ENCODE results near the gene OR4C45. TPM values are rescaled to one million over a fixed set of nuclear protein-coding genes. Genes with fewer than 3 reads are reported as not detected.
"Not testable (repeated sequence)": the region's sequence is repeated elsewhere in the genome, so short reads cannot be mapped to it uniquely, and the experiment has no call there.

OR4C45 gene
- polyA plus RNA-seq (ENCODE audit: insufficient read length) = not detected
- long read RNA-seq, donor 1 = 0 reads
- long read RNA-seq, donor 2 = 0 reads
- long read RNA-seq, donor 3 = 0 reads
- long read RNA-seq, donor 4 = 0 reads
- long read RNA-seq, donor 5 = 0 reads
- long read RNA-seq, donor 6 = 0 reads
- long read RNA-seq, donor 7 = 0 reads
- long read RNA-seq, donor 8 = 0 reads

GRCh38 chr11:50032574-50032973 is at the start of gene OR4C45:
Gene OR4C45, plus strand, starts transcription at chr11:50032874.
- DNase-seq = no peak

GRCh38 chr11:49995565-49995964 is 37.1 kb upstream of the OR4C45 start:
- no peak for DNase-seq

GRCh38 chr11:50030193-50030592 is 2.5 kb upstream of the OR4C45 start:
- DNase-seq = no peak

GRCh38 chr11:50036239-50036638 is 3.6 kb downstream of the OR4C45 start:
- not testable (repeated sequence) for DNase-seq

- no peak for DNase-seq
Measured at GRCh38 chr11:50037251-50037650, 4.6 kb downstream of the OR4C45 start.

- no peak for DNase-seq
Measured at GRCh38 chr11:50044647-50045046, 12.0 kb downstream of the OR4C45 start.

- not testable (repeated sequence) for DNase-seq
Measured at GRCh38 chr11:50063056-50063455, 30.4 kb downstream of the OR4C45 start.

- DNase-seq = no peak
Measured at GRCh38 chr11:50070389-50070788, 37.7 kb downstream of the OR4C45 start.

- no peak for DNase-seq
Measured at GRCh38 chr11:50071584-50072225, 39.0 kb downstream of the OR4C45 start.

- no peak for DNase-seq
Measured at GRCh38 chr11:50072226-50073112, 39.8 kb downstream of the OR4C45 start.

- DNase-seq = no peak
Measured at GRCh38 chr11:50073113-50074105, 40.7 kb downstream of the OR4C45 start.

- DNase-seq = no peak
Measured at GRCh38 chr11:50074161-50074560, 41.5 kb downstream of the OR4C45 start.

GRCh38 chr11:50075856-50076255 is 43.2 kb downstream of the OR4C45 start:
- no peak for DNase-seq

- no peak for DNase-seq
Measured at GRCh38 chr11:50077526-50077925, 44.9 kb downstream of the OR4C45 start.

- DNase-seq = no peak
Measured at GRCh38 chr11:50078001-50078400, 45.3 kb downstream of the OR4C45 start.

GRCh38 chr11:50078946-50079345 is 46.3 kb downstream of the OR4C45 start:
- DNase-seq = not testable (repeated sequence)

GRCh38 chr11:50080256-50080655 is 47.6 kb downstream of the OR4C45 start:
- DNase-seq = no peak
